ENCODE data around the gene GAREM2.

The GAREM2 gene

GRCh38 chr2:26193578-26194231, 20.8 kb downstream of the GAREM2 start:
- no peak for DNase-seq
- Histone ChIP-seq H3K27me3 (no peaks in the 10 kb centered on the region), H3K9me3 (no peaks in the 10 kb centered on the region), H3K4me1 (no peaks in the 10 kb centered on the region), H3K4me3 (ENCODE audit: low read depth, low read length) (no peak overlapping the region), H3K36me3 (peaks cover 67% of the 10 kb centered on the region)
- no peak for TF ChIP-seq CTCF (IDR thresholded peaks at IDR 0.05; ENCODE audit: low read depth, low read length)

GRCh38 chr2:26195040-26195984, 22.4 kb downstream of the GAREM2 start:
- DNase-seq, result no peak
- H3K27me3 ChIP-seq, result no peaks in the 10 kb centered on the region
- no peaks in the 10 kb centered on the region for H3K4me1 ChIP-seq
- H3K36me3 ChIP-seq, result peaks cover 81% of the 10 kb centered on the region
- no peak overlapping the region for H3K4me3 ChIP-seq (ENCODE audit: low read depth, low read length)
- TF ChIP-seq CTCF (IDR thresholded peaks at IDR 0.05; ENCODE audit: low read depth, low read length), result no peak
- no peaks in the 10 kb centered on the region for H3K9me3 ChIP-seq

GRCh38 chr2:26196683-26197418, 24.0 kb downstream of the GAREM2 start:
- no peak for DNase-seq
- H3K27me3 ChIP-seq, result no peaks in the 10 kb centered on the region
- no peak overlapping the region for H3K4me3 ChIP-seq (ENCODE audit: low read depth, low read length)
- peaks cover 83% of the 10 kb centered on the region for H3K36me3 ChIP-seq
- no peaks in the 10 kb centered on the region for H3K9me3 ChIP-seq
- no peak for TF ChIP-seq CTCF (IDR thresholded peaks at IDR 0.05; ENCODE audit: low read depth, low read length)
- H3K4me1 ChIP-seq, result no peaks in the 10 kb centered on the region

GRCh38 chr2:26197516-26197915, 24.6 kb downstream of the GAREM2 start:
- no peaks in the 10 kb centered on the region for H3K9me3 ChIP-seq
- no peaks in the 10 kb centered on the region for H3K4me1 ChIP-seq
- peaks cover 85% of the 10 kb centered on the region for H3K36me3 ChIP-seq
- TF ChIP-seq CTCF (IDR thresholded peaks at IDR 0.05; ENCODE audit: low read depth, low read length), result no peak
- no peak for DNase-seq
- no peaks in the 10 kb centered on the region for H3K27me3 ChIP-seq
- H3K4me3 ChIP-seq (ENCODE audit: low read depth, low read length), result no peak overlapping the region

- no peak for DNase-seq
- Histone ChIP-seq H3K27me3 (no peaks in the 10 kb centered on the region), H3K4me3 (ENCODE audit: low read depth, low read length) (no peak overlapping the region), H3K36me3 (peaks cover 67% of the 10 kb centered on the region), H3K9me3 (no peaks in the 10 kb centered on the region), H3K4me1 (no peaks in the 10 kb centered on the region)
- no peak for TF ChIP-seq CTCF (IDR thresholded peaks at IDR 0.05; ENCODE audit: low read depth, low read length)
Observed at GRCh38 chr2:26202981-26203490, 30.1 kb downstream of the GAREM2 start.
